Neural cell (in vitro differentiated cells): ENCODE measurements around the gene KRTAP8-1. TPM values are rescaled to one million over a fixed set of nuclear protein-coding genes. Genes with fewer than 3 reads are reported as not detected.
A peak's percentile ranks its signal among the peaks of the same experiment; 100 is the strongest.

ENCODE experiments used
- H2AFZ ChIP-seq: fragments of 200-600, 300-800 bp; sonication (generic), shearing (Covaris generic); 2 replicates; pipeline ENCODE4 v1.6.0; 2014; ENCODE audit warnings: low read depth, mild to moderate bottlenecking, antibody characterized with exemption, low read length, moderate library complexity
- H3F3A ChIP-seq: fragments of 200-600 bp; shearing (Covaris generic); 2 replicates; pipeline ENCODE4 v1.6.1; 2016; ENCODE audit warnings: mild to moderate bottlenecking, moderate library complexity, mixed read lengths, antibody characterized with exemption, low read length; ENCODE audit not compliant: insufficient read depth, poor library complexity, severe bottlenecking
- H3K27ac ChIP-seq: fragments of 200-600, 300-800 bp; sonication (generic), shearing (Covaris generic); 2 replicates; pipeline ENCODE4 v1.5.1; 2014; ENCODE audit warnings: mild to moderate bottlenecking, low read length, moderate library complexity
- H3K27me3 ChIP-seq: fragments of 300-800, 200-600 bp; sonication (generic), shearing (Covaris generic); 2 replicates; pipeline ENCODE4 v1.6.0; 2014; ENCODE audit warnings: mild to moderate bottlenecking, low read depth, low read length, moderate library complexity; ENCODE audit not compliant: insufficient read depth
- H3K36me3 ChIP-seq: fragments of 300-800, 200-600 bp; sonication (generic), shearing (Covaris generic); 2 replicates; pipeline ENCODE4 v1.5.1; 2014; ENCODE audit warnings: mild to moderate bottlenecking, antibody characterized with exemption, low read length, moderate library complexity; ENCODE audit not compliant: insufficient read depth
- H3K4me2 ChIP-seq: fragments of 300-800, 200-600 bp; sonication (generic), shearing (Covaris generic); 2 replicates; pipeline ENCODE4 v1.6.0; 2014; ENCODE audit warnings: mild to moderate bottlenecking, low read length
- H3K4me3 ChIP-seq: fragments of 300-800, 200-600 bp; sonication (generic), shearing (Covaris generic); 2 replicates; pipeline ENCODE4 v1.5.1; 2014; ENCODE audit warnings: mild to moderate bottlenecking, low read length, moderate library complexity
- H3K79me2 ChIP-seq: fragments of 200-600 bp; shearing (Covaris generic); replicated peaks from 2 replicates; pipeline ENCODE4 v1.6.0; 2014; ENCODE audit warnings: mild to moderate bottlenecking, low read length, moderate library complexity; ENCODE audit not compliant: insufficient read depth
- H3K9ac ChIP-seq: fragments of 300-800, 200-600 bp; sonication (generic), shearing (Covaris generic); 2 replicates; pipeline ENCODE4 v1.6.1; 2016; ENCODE audit warnings: mild to moderate bottlenecking, low read length, mixed read lengths
- H3K9me2 ChIP-seq: fragments of 200-600 bp; shearing (Covaris generic); 2 replicates; pipeline ENCODE4 v1.6.1; 2016; ENCODE audit warnings: mild to moderate bottlenecking, low read length, mixed read lengths; ENCODE audit not compliant: insufficient read depth
- H3K9me3 ChIP-seq: fragments of 200-600, 300-800 bp; sonication (generic), shearing (Covaris generic); 2 replicates; pipeline ENCODE4 v1.6.1; 2016; ENCODE audit warnings: mild to moderate bottlenecking, mixed run types, low read length, moderate library complexity, mixed read lengths
- H4K20me1 ChIP-seq: fragments of 200-600 bp; shearing (Covaris generic); 2 replicates; pipeline ENCODE4 v1.6.1; 2016; ENCODE audit warnings: mild to moderate bottlenecking, mixed run types; ENCODE audit not compliant: insufficient read depth
- CTCF ChIP-seq: fragments of 450-650 bp; IDR thresholded peaks from 2 replicates; pipeline ENCODE4 v1.5.1; 2014; ENCODE audit warnings: antibody characterized with exemption, mild to moderate bottlenecking, moderate library complexity; ENCODE audit not compliant: poor library complexity, severe bottlenecking
- EP300 ChIP-seq: fragments of 450-650 bp; conservative IDR thresholded peaks from 2 replicates; pipeline ENCODE4 v1.6.1; 2014; ENCODE audit warnings: antibody characterized with exemption, mild to moderate bottlenecking, moderate library complexity; ENCODE audit not compliant: poor library complexity, severe bottlenecking
- EZH2 ChIP-seq: fragments of 200-600, 300-800 bp; shearing (Covaris generic), sonication (generic); IDR thresholded peaks from 2 replicates; pipeline ENCODE4 v1.6.1; 2014; ENCODE audit warnings: antibody characterized with exemption, low read length, borderline replicate concordance, mild to moderate bottlenecking; ENCODE audit not compliant: insufficient read depth, poor library complexity, severe bottlenecking
- MXI1 ChIP-seq: fragments of 450-650 bp; conservative IDR thresholded peaks from 2 replicates; pipeline ENCODE4 v1.6.1; 2014; ENCODE audit warnings: antibody characterized with exemption, mild to moderate bottlenecking; ENCODE audit not compliant: poor library complexity, severe bottlenecking
- POLR2AphosphoS5 ChIP-seq: IDR thresholded peaks from 2 replicates; pipeline ENCODE4 v1.6.1; 2012
- RAD21 ChIP-seq: fragments of 450-650 bp; conservative IDR thresholded peaks from 2 replicates; pipeline ENCODE4 v1.6.1; 2014; ENCODE audit warnings: antibody characterized with exemption, mild to moderate bottlenecking, moderate library complexity
- REST ChIP-seq: IDR thresholded peaks from 2 replicates; pipeline ENCODE4 v1.6.1; 2012; ENCODE audit warnings: borderline replicate concordance
- SMC3 ChIP-seq: fragments of 450-650 bp; conservative IDR thresholded peaks from 2 replicates; pipeline ENCODE4 v1.6.1; 2014; ENCODE audit warnings: antibody characterized with exemption, mild to moderate bottlenecking, moderate library complexity; ENCODE audit not compliant: poor library complexity
- TAF1 ChIP-seq: IDR thresholded peaks from 2 replicates; pipeline ENCODE4 v1.6.1; 2012; ENCODE audit warnings: low read depth
- polyA plus RNA-seq: library from polyadenylated mRNA; depleted of rRNA; stranded (reverse); fragments of >200 nt; gene quantifications from 2 replicates; pipeline ENCODE4 v1.2.3, GENCODE V29; 2014

The KRTAP8-1 gene
- polyA plus RNA-seq, 1 donor from 2014 or later = not detected

- Histone ChIP-seq H3K9me2 (no peaks in the 10 kb centered on the region), H3K9me3 (no peaks in the 10 kb centered on the region), H3K27me3 (no peaks in the 10 kb centered on the region), H3K27ac (no peak overlapping the region), H3K4me3 (no peak overlapping the region), H3K4me2 (no peak overlapping the region), H3K36me3 (no peaks in the 10 kb centered on the region), H2AFZ (no peak overlapping the region), H3F3A (no peaks in the 10 kb centered on the region), H4K20me1 (no peaks in the 10 kb centered on the region), H3K79me2 (no peaks in the 10 kb centered on the region), H3K9ac (no peak overlapping the region)
- no peak for TF ChIP-seq SMC3
- no peak for TF ChIP-seq POLR2AphosphoS5
- no peak for TF ChIP-seq TAF1
- no peak for TF ChIP-seq MXI1
- no peak for TF ChIP-seq RAD21
- no peak for TF ChIP-seq CTCF
- TF ChIP-seq EP300 = no peak
- no peak for TF ChIP-seq REST
- TF ChIP-seq EZH2 = no peak
Measured at GRCh38 chr21:30800605-30801004, 12.5 kb downstream of the KRTAP8-1 start.

- H3K36me3 ChIP-seq = no peaks in the 10 kb centered on the region
- H3K27me3 ChIP-seq = no peaks in the 10 kb centered on the region
- TF ChIP-seq POLR2AphosphoS5 (peak; percentile 68), CTCF (no peak)
- H3K4me2 ChIP-seq = no peak overlapping the region
- H3K27ac ChIP-seq = no peak overlapping the region
- no peaks in the 10 kb centered on the region for H3K9me2 ChIP-seq
- no peaks in the 10 kb centered on the region for H3F3A ChIP-seq
- H3K9me3 ChIP-seq = no peaks in the 10 kb centered on the region
- H3K9ac ChIP-seq = no peak overlapping the region
- H4K20me1 ChIP-seq = no peaks in the 10 kb centered on the region
- no peak overlapping the region for H3K4me3 ChIP-seq
- H3K79me2 ChIP-seq = no peaks in the 10 kb centered on the region
- no peak overlapping the region for H2AFZ ChIP-seq
Measured at GRCh38 chr21:30793581-30794314, 19.3 kb downstream of the KRTAP8-1 start.
